Mucosa of rectum (tissue), 2 donors: ENCODE data around the gene ACBD6.

Experiments
- H3K27ac ChIP-seq, 2 donors: one replicate each; pipeline ENCODE4 v1.7.0; 2013; ENCODE audit warnings: inconsistent platforms in 2 of 2, low read depth in 2 of 2, low read length in 2 of 2
- H3K27me3 ChIP-seq, 2 donors: one replicate each; pipeline ENCODE4 v1.7.0; 2013; ENCODE audit warnings: low read length in 2 of 2; ENCODE audit not compliant: control insufficient read depth in 2 of 2, insufficient read depth in 2 of 2
- H3K36me3 ChIP-seq, 2 donors: one replicate each; pipeline ENCODE4 v1.7.0; 2013; ENCODE audit warnings: low read length in 2 of 2; ENCODE audit not compliant: control insufficient read depth in 2 of 2, insufficient read depth in 2 of 2
- H3K4me1 ChIP-seq, 2 donors: one replicate each; pipeline ENCODE4 v1.7.0; 2013; ENCODE audit warnings: low read length in 2 of 2, mild to moderate bottlenecking in 1 of 2; ENCODE audit not compliant: control insufficient read depth in 2 of 2, insufficient read depth in 2 of 2
- H3K4me3 ChIP-seq, 2 donors: one replicate each; pipeline ENCODE4 v1.7.0; 2013; ENCODE audit warnings: low read length in 2 of 2
- H3K9ac ChIP-seq, 2 donors: one replicate each; pipeline ENCODE4 v1.7.0; 2013; ENCODE audit warnings: low read length in 2 of 2, low read depth in 1 of 2, mild to moderate bottlenecking in 1 of 2
- H3K9me3 ChIP-seq, 2 donors: one replicate each; pipeline ENCODE4 v1.7.0; 2013; ENCODE audit warnings: low read length in 2 of 2; ENCODE audit not compliant: control insufficient read depth in 2 of 2
- donor health status: healthy.
- donor health status: Normal muscosa, but diverticular disease.

ACBD6 gene

DNA sequence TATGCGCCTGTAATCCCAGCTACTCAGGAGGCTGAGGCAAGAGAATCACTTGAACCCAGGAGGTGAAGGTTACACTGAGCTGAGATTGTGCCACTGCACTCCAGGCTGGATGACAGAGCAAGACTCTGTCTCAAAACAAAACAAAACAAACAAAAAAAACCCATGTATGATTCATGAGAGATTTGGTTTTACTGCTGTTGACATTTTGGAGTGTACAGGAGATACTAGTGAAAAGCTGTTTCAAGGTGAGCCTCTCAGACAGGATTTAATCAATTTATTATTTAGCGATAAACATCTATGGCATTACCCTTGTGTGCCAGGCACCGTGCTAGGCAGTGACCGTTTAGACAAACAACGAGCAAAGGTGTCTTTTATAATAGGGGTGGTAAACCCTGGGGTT lies 255.8 kb downstream of the ACBD6 start:
- peaks cover 11 to 12% of the 10 kb centered on the region in 2 donors for H3K27me3 ChIP-seq
- H3K27ac ChIP-seq: no peak overlapping the region

DNA sequence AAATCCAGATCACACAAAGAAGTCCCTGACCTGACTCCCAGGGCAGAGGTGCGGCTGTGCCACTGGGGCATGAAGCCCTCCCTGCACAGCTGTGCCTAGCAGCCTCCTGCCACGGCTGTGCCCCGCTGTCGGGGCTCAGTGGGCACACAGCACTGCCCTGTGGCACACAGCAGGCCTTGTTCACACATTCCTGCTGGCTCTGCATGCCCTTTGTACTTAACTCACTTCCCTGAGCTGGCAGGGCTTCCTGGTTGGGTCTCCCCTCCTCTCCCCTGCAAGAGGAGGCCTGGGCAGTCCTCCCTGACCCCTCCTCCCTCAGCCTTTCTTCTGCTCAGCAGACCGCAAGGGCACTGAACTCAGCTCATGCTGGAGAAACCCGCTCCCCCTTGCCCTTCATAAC lies 257.5 kb downstream of the ACBD6 start:
- Histone ChIP-seq H3K9me3 (no peaks in the 10 kb centered on the region), H3K27me3 (peaks cover 20 to 24% of the 10 kb centered on the region in 2 donors)

More for the DNA sequence above, 255.8 kb downstream of the ACBD6 start:
- Histone ChIP-seq H3K4me3 (no peak overlapping the region), H3K9me3 (no peaks in the 10 kb centered on the region), H3K4me1 (peaks cover 5% of the 10 kb centered on the region in 2 donors), H3K9ac (no peak overlapping the region), H3K36me3 (no peaks in the 10 kb centered on the region)

DNA sequence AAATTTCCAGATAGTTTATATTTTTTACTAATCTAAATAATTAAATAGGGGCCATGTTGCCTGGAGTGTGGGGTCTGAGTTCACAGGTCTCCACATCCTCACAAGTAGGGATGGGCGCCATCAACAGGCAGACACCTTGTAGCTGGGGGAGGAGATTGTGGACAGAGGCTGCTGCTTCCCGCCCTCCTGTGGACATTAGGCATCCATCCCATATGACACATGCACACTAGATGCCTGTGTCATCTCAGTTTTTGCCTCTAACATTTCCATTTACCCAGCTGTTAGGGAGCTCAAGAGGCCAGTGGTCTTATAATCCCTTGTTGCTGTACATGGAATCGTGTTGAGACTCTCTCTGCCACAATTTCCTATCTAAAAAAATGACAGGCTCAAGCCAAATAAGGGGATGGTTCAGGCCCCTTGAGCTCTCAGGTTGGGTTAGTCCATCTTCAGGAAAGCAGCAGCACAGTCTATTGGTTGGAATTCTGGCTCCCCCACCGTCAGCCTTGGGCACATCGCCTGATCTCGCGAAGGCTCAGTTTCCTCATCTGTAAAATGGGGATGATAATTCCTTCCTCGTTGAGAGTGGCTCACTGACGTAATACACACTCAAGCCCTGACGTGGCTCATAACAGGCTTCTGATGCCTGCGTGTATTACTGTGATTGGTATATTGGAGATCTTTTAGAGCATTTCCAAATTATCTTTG lies 258.7 kb downstream of the ACBD6 start:
- Histone ChIP-seq H3K27me3 (peaks cover 24 to 36% of the 10 kb centered on the region in 2 donors), H3K4me3 (no peak overlapping the region), H3K27ac (no peak overlapping the region), H3K9me3 (no peaks in the 10 kb centered on the region), H3K36me3 (no peaks in the 10 kb centered on the region), H3K4me1 (peaks cover 5% of the 10 kb centered on the region in 2 donors), H3K9ac (no peak overlapping the region)

More for the DNA sequence above, 257.5 kb downstream of the ACBD6 start:
- no peak overlapping the region for H3K4me3 ChIP-seq
- H3K27ac ChIP-seq: no peak overlapping the region
- peaks cover 5% of the 10 kb centered on the region in 2 donors for H3K4me1 ChIP-seq
- no peak overlapping the region for H3K9ac ChIP-seq
- H3K36me3 ChIP-seq: no peaks in the 10 kb centered on the region

DNA sequence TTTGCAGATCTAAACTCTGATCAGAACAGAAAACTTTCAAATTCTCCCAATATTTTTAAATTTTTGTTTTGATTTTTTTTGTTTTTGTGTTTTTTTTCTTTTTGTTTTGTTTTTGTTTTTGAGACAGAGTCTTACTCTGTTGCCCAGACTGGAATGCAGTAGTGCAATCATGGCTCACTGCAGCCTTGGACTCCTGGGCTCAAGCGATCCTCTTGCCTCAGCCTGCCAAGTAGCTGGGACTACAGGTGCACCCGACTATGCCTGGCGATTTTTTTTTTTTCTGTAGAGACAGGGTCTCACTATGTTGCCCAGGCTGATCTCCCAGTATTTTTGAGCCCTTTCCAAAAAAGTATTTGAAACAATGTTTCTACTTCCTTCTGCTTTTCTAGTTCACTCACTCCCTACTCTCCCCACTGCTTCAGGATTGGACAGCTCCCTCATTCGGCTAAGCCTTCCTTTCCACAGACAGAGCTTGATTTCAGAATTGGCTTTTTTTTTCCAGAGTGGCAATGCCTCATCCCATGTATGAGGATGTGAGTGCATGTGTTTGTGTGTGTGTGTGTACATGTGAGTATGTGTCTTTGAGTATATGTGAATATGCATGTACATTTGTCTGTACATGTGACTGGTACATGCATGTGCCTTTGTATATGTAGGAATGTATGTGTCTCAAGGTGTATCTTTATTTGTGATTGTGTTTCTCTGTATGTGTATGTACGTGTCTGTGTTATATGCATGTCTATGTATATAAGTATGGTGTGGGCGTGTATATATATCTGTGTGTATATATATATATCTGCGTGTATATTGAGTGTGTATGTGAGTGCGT lies 260.4 kb downstream of the ACBD6 start:
- peaks cover 40 to 53% of the 10 kb centered on the region in 2 donors for H3K27me3 ChIP-seq
- H3K9me3 ChIP-seq: no peaks in the 10 kb centered on the region
- peaks cover 5% of the 10 kb centered on the region in 2 donors for H3K4me1 ChIP-seq
- no peak overlapping the region for H3K27ac ChIP-seq
- H3K36me3 ChIP-seq: no peaks in the 10 kb centered on the region
- H3K4me3 ChIP-seq: no peak overlapping the region
- no peak overlapping the region for H3K9ac ChIP-seq

DNA sequence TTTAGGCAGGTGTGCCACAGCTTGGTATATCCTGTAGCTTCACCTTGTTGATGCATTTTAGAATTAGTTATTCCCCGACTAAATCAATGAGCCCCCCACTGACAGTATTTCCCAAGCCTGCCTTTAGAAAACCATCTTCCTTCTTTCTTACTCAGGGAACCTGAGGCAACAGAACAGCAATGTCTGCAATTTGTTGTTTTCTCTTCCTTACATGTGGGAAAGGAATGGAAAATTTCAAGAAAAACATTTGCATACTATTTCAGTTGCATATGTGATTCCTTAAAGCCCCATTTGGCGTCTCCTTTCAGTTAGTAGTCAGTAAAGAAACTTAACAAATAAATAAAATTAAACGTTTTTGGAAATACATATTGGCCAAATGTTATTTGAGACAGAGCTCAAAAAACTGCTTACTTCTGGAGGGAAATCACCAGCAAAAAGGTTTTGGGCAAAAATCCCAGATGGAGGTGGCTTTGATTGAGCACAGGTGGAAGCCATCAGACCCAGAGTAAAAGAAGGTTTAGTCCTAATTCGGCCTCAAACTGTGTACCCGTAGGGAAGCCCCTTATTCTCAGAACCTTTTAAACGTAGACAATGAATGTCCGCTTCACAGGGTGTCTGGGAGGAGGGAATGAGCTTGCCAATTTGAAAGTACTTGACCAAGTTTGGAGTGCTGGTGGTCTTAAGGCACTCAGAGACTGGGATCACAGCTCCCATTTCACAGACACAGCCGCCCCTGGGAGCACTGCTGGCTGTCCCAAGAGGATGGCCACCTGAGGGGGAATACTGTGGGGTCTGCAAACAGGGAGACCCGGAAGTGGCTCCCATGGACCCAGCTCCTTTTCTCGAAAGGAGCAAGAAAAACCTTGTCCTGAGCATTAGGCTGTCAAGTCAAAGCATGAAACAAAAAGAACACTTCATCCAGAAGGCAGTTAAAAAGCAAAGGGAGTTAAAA lies 263.0 kb downstream of the ACBD6 start:
- no peaks in the 10 kb centered on the region for H3K9me3 ChIP-seq
- no peak overlapping the region for H3K4me3 ChIP-seq
- no peak overlapping the region for H3K9ac ChIP-seq
- H3K27ac ChIP-seq: no peak overlapping the region
- peaks cover 14 to 17% of the 10 kb centered on the region in 2 donors for H3K4me1 ChIP-seq
- H3K27me3 ChIP-seq: peaks cover 60 to 78% of the 10 kb centered on the region in 2 donors
- no peaks in the 10 kb centered on the region for H3K36me3 ChIP-seq

DNA sequence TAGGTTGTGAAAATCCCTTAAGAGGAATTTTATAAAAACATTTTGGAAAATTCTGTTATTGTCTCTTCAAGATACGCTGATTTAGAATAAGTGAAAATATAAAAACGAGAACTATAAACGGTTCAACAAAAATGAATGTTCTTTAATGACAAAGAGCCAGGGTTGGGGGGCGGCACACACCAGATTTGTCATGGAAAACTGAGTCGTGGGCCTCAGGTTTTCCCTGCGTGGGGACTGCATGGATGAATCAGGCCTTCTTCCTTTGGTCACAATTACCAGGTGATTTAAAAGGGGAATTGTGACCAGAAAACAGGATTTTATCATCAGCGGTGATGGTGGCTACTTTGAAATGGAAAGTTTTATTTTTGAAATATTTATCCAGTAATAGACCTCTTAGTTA lies 263.7 kb downstream of the ACBD6 start:
- Histone ChIP-seq H3K4me3 (no peak overlapping the region), H3K9ac (no peak overlapping the region), H3K4me1 (peaks cover 17 to 21% of the 10 kb centered on the region in 2 donors), H3K27ac (no peak overlapping the region), H3K36me3 (no peaks in the 10 kb centered on the region), H3K9me3 (no peaks in the 10 kb centered on the region), H3K27me3 (peaks cover 67 to 84% of the 10 kb centered on the region in 2 donors)
